MCF 10A (cell line): ENCODE data around the gene MATK. TPM values are rescaled to one million over a fixed set of nuclear protein-coding genes. Genes with fewer than 3 reads are reported as not detected.
"Not testable (repeated sequence)": the region's sequence is repeated elsewhere in the genome, so short reads cannot be mapped to it uniquely, and the experiment has no call there.

ENCODE experiments used
- BruUV-seq: library from RNA; stranded (reverse); fragments of 400-500 nt; replicated peaks from 2 replicates; lab custom pipeline; 2021; lab: Mats Ljungman, UMichigan
- CTCF ChIA-PET: fragments of 300-600 bp; sonication (Branson Sonifier 250); formaldehyde crosslinking; extraction: SDS; loops from one replicate; lab custom pipeline; 2021; ENCODE audit warnings: antibody characterized with exemption, inconsistent platforms; lab: Yijun Ruan, JAX
- POLR2A ChIA-PET: fragments of 300-600, 350-650 bp; sonication (Branson Sonifier 250); formaldehyde crosslinking; extraction: SDS; loops from one replicate; lab custom pipeline; 2020; ENCODE audit warnings: antibody characterized with exemption, inconsistent platforms; lab: Yijun Ruan, JAX
- DNase-seq: peaks from one replicate; pipeline ENCODE4 v3.0.0-alpha.2; 2018; ENCODE audit not compliant: unreplicated experiment
- H3K27ac Mint-ChIP-seq: one replicate; pipeline ENCODE4 v1.8.0; 2022; ENCODE audit warnings: mild to moderate bottlenecking, low read depth, mixed read lengths; ENCODE audit not compliant: unreplicated experiment
- H3K27me3 Mint-ChIP-seq: one replicate; pipeline ENCODE4 v1.8.0; 2022; ENCODE audit warnings: mixed read lengths; ENCODE audit not compliant: insufficient read depth, unreplicated experiment
- H3K36me3 Mint-ChIP-seq: one replicate; pipeline ENCODE4 v1.8.0; 2022; ENCODE audit warnings: mild to moderate bottlenecking, moderate library complexity, mixed read lengths; ENCODE audit not compliant: insufficient read depth, unreplicated experiment
- H3K4me1 Mint-ChIP-seq: one replicate; pipeline ENCODE4 v1.8.0; 2022; ENCODE audit warnings: mixed read lengths; ENCODE audit not compliant: insufficient read depth, unreplicated experiment
- H3K4me3 Mint-ChIP-seq: one replicate; pipeline ENCODE4 v1.8.0; 2022; ENCODE audit warnings: mild to moderate bottlenecking, moderate library complexity, mixed read lengths; ENCODE audit not compliant: unreplicated experiment
- H3K9me3 Mint-ChIP-seq: one replicate; pipeline ENCODE4 v1.8.0; 2022; ENCODE audit warnings: mixed read lengths; ENCODE audit not compliant: unreplicated experiment
- intact Hi-C: fragments of 100-400 bp; cut with micrococcal nuclease; formaldehyde crosslinking; loops from 2 replicates; pipeline ENCODE4 v1.14.1; 2022
- total RNA-seq: library from RNA; stranded (reverse); gene quantifications from 2 replicates; pipeline ENCODE4 v1.2.3, GENCODE V29; 2022
- TF ChIP-seq, protein P1 (sequence below): fragments of 200-600 bp; IDR thresholded peaks from one replicate; pipeline ENCODE4 v1.8.0; 2022; ENCODE audit warnings: antibody characterized with exemption, mild to moderate bottlenecking; ENCODE audit not compliant: unreplicated experiment

MATK gene
- total RNA-seq, 1 experiment from 2014 or later: not detected

DNA sequence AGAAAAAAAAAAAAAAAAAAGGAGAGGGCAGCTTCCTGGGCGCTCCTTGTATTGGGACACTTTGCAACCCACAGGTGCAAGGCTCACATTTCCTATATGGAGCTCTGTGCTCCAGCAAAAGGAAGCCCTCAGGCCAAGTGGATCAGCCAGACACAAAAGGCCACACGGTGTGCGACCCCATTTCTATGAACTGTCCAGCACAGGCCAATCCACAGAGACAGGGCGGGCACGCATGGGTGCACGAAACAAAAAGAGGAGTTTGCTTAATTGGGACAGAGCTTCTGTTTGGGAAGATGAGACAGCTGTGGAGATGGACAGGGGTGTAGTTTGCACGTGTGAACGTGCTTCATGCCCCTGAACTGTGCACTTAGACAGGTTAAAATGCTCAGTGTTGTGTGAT is 31.6 kb upstream of the MATK start:
- Mint-ChIP-seq H3K27ac (no peak overlapping the region), H3K4me3 (no peak overlapping the region), H3K36me3 (peaks cover 6% of the 10 kb centered on the region), H3K27me3 (peaks cover 21% of the 10 kb centered on the region), H3K9me3 (no peaks in the 10 kb centered on the region), H3K4me1 (no peaks in the 10 kb centered on the region)
- BruUV-seq: no TSS peak
- ChIA-PET POLR2A (no interaction called here), CTCF (no interaction called here)
- TF ChIP-seq, protein P1, sequence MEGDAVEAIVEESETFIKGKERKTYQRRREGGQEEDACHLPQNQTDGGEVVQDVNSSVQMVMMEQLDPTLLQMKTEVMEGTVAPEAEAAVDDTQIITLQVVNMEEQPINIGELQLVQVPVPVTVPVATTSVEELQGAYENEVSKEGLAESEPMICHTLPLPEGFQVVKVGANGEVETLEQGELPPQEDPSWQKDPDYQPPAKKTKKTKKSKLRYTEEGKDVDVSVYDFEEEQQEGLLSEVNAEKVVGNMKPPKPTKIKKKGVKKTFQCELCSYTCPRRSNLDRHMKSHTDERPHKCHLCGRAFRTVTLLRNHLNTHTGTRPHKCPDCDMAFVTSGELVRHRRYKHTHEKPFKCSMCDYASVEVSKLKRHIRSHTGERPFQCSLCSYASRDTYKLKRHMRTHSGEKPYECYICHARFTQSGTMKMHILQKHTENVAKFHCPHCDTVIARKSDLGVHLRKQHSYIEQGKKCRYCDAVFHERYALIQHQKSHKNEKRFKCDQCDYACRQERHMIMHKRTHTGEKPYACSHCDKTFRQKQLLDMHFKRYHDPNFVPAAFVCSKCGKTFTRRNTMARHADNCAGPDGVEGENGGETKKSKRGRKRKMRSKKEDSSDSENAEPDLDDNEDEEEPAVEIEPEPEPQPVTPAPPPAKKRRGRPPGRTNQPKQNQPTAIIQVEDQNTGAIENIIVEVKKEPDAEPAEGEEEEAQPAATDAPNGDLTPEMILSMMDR: no peak
- no peak for DNase-seq
- intact Hi-C loops: no loop called here

DNA sequence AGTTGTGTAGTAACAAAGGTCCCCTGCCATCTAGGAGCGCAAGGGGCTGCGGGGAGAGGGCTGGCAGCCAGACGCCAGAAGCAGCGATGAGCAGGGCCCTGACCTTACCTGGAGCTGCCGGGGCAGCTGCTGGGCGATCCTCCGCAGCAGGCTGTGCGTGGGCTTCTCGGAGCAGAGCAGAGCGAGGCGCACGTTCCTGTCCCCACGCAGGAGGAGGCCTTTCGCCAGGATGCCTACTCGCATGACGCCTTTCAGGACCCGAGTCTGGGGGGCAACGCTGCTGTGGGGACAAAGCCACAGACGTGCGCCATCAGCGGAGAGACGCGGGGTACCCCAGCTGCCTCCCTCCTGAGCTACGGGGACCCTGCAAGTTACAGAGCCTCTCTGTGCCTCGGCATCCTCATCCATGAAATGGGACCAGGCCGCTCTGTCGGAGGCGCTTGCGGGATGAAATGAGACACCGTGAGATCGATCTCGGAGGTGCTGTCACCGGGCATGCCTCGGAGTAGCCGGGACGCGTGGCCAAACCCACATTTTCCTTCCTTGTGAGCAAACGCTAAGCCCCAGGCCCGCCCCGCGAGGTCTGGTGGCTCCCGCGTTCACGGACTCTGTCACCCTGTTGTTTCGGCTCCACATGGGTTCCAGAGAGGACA is 30.5 kb upstream of the MATK start:
- BruUV-seq: no TSS peak
- TF ChIP-seq, protein P1: no peak
- Mint-ChIP-seq H3K27ac (no peak overlapping the region), H3K9me3 (no peaks in the 10 kb centered on the region), H3K4me1 (no peaks in the 10 kb centered on the region), H3K27me3 (peaks cover 21% of the 10 kb centered on the region), H3K36me3 (peaks cover 6% of the 10 kb centered on the region), H3K4me3 (no peak overlapping the region)
- POLR2A ChIA-PET: no interaction called here
- no peak for DNase-seq
- CTCF ChIA-PET: interaction anchor here (0.5 to 0.6 kb wide), 3 partner anchors 92 to 1039 kb away, joined by 3 read pairs; no protein-coding TSS in a partner anchor
- intact Hi-C loops: no loop called here

DNA sequence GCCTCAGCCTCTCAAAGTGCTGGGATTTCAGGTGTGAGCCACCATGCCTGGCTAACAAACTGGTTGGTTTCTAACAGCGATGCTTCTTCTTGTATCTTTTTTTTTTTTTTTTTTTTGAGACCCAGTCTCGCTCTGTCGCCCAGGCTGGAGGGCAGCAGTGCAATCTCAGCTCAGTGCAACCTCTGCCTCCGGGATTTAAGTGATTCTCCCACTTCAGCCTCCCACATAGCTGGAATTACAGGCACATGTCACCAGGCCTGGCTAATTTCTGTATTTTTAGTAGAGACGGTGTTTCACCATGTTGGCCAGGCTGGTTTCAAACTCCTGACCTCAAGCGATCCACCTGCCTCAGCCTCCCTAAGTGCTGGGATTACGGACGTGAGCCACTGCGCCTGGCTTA is 30.0 kb upstream of the MATK start:
- BruUV-seq, H3K36me3 Mint-ChIP-seq, DNase-seq, H3K9me3 Mint-ChIP-seq, H3K4me1 Mint-ChIP-seq, POLR2A ChIA-PET, intact Hi-C loops, H3K27ac Mint-ChIP-seq, H3K4me3 Mint-ChIP-seq: not testable (repeated sequence)
- peaks cover 21% of the 10 kb centered on the region for H3K27me3 Mint-ChIP-seq
- CTCF ChIA-PET: interaction anchor here (0.6 kb wide), 1 partner anchor 103 kb away, joined by 4 read pairs; no protein-coding TSS in a partner anchor

DNA sequence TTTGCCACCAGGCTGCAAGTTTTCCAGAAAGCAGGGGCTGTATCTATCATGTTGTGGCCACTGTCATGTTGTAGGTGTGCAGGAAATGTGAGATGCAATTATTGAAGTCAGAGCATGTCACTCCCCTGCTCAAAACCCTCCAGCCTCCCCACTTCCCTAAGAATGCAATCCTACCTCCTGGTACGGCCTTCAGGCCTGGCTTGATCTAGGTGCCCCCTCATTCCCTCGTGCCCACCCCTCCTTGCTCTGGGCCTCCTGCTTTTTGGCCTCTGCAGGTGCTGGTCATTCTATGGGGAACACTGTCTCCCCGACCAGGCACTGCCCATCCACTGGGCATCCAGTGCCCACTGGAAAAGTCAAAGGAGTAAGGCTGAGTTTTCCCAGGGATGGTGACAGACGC is 28.5 kb upstream of the MATK start:
- DNase-seq: no peak
- H3K36me3 Mint-ChIP-seq: no peaks in the 10 kb centered on the region
- POLR2A ChIA-PET: no interaction called here
- H3K4me3 Mint-ChIP-seq: no peak overlapping the region
- H3K4me1 Mint-ChIP-seq: no peaks in the 10 kb centered on the region
- no peaks in the 10 kb centered on the region for H3K9me3 Mint-ChIP-seq
- TF ChIP-seq, protein P1: no peak
- no TSS peak for BruUV-seq
- intact Hi-C loops: no loop called here
- no peak overlapping the region for H3K27ac Mint-ChIP-seq
- CTCF ChIA-PET: interaction anchor here (0.7 kb wide), 1 partner anchor 14 kb away, joined by 3 read pairs; no protein-coding TSS in a partner anchor
- peaks cover 10% of the 10 kb centered on the region for H3K27me3 Mint-ChIP-seq
